Heart right ventricle (tissue), 16 donors: ENCODE measurements around the gene CTDSP1. TPM values are rescaled to one million over a fixed set of nuclear protein-coding genes. Genes with fewer than 3 reads are reported as not detected.

ENCODE experiments used
- ATAC-seq, 8 donors: fragments of 200-7000 bp; cut with Tn5 transposase; one replicate each; pipeline ENCODE4 v1.9.1; 2020; ENCODE audit warnings: mild to moderate bottlenecking in 8 of 8, moderate library complexity in 8 of 8, moderate number of reproducible peaks in 1 of 8
- DNase-seq, 2 donors: peaks; one replicate each; pipeline ENCODE4 v3.0.0-alpha.2; 2020
- H3K27ac ChIP-seq, 10 donors: fragments of 200-600 bp; sonication (generic) in 2 of 10; one replicate each; pipeline versions ENCODE4 v1.5.0 to v1.8.0; 2020 to 2022; ENCODE audit warnings: mild to moderate bottlenecking in 3 of 10
- H3K27me3 ChIP-seq, 7 donors: fragments of 200-600 bp; one replicate each; pipeline ENCODE4 v1.8.0; 2021 to 2022; ENCODE audit warnings: mild to moderate bottlenecking in 2 of 7
- H3K36me3 ChIP-seq, 9 donors: fragments of 200-600 bp; sonication (generic) in 1 of 9; one replicate each; pipeline versions ENCODE4 v1.5.0 to v1.8.0; 2020 to 2022; ENCODE audit warnings: mild to moderate bottlenecking in 2 of 9
- H3K4me1 ChIP-seq, 9 donors: fragments of 200-600 bp; sonication (generic) in 1 of 9; one replicate each; pipeline versions ENCODE4 v1.5.0 to v1.8.0; 2020 to 2022; ENCODE audit warnings: mild to moderate bottlenecking in 4 of 9
- H3K4me3 ChIP-seq, 10 donors: fragments of 200-600 bp; sonication (generic) in 2 of 10; one replicate each; pipeline versions ENCODE4 v1.5.0 to v1.8.0; 2020 to 2022; ENCODE audit warnings: mild to moderate bottlenecking in 7 of 10, moderate library complexity in 2 of 10
- H3K9me3 ChIP-seq, 11 donors: fragments of 200-600 bp in 10 of 11; sonication (generic) in 2 of 11; one replicate each; pipeline versions ENCODE4 v1.5.0 to v1.8.0; 2013 to 2022; ENCODE audit warnings: mild to moderate bottlenecking in 2 of 11, control low read depth in 1 of 11, moderate library complexity in 1 of 11
- WGBS, 2 donors: extraction: QIAGEN DNeasy Blood & Tissue Kit; methylation state at CpG; one replicate each; pipeline ENCODE4 v1.1.7; 2013; ENCODE audit warnings: inconsistent platforms in 1 of 2; 5-methylcytosine and 5-hydroxymethylcytosine counted together
- intact Hi-C, 10 donors: fragments of 100-400 bp; cut with DNase I; formaldehyde crosslinking; loops; one replicate each; pipeline versions ENCODE4 v1.11.1 to v1.14.2; 2022
- polyA plus RNA-seq, 2 donors: library from polyadenylated mRNA; stranded (reverse); fragments of 200-250 nt; gene quantifications; one replicate each; pipeline ENCODE4 v1.2.3, GENCODE V29; 2013
- total RNA-seq, 10 donors: library from RNA; stranded (reverse); fragmentation: NEBNext Ultra II Directional in 3 of 10; extraction: Animal tissue kit (Norgen Biotek cat#: 25700) in 3 of 10; gene quantifications; one replicate each; pipeline versions ENCODE4 v1.2.1 to v1.2.4, GENCODE V29; 2021 to 2023
- TF ChIP-seq, protein P1 (sequence below), 9 donors: fragments of 200-600 bp; sonication (generic) in 2 of 9; IDR thresholded peaks; one replicate each; pipeline versions ENCODE4 v1.5.0 to v1.8.0; 2021 to 2022; ENCODE audit warnings: antibody characterized with exemption in 9 of 9, mild to moderate bottlenecking in 5 of 9, moderate library complexity in 1 of 9
- donor health status: Arrhythmogenic right ventricular cardiomyopathy.
- donor health status: ischemic (EF 13 %, LVEDD 7.1; RV severe dilation, severe dysfunction).
- donor health status: healthy with polysubstance abuse.
- donor health status: DM: no; HTN: yes; CAD: no.
- donor health status: DM: no; HTN: no; CAD: no.
- donor health status: ischemic (EF 25% LVEDD 6.9; RV normal size, moderate dysfunction).
- donor health status: ischemic (EF 25% LVEDD 5.7; RV mildly dilated, moderate dysfunction).
- donor health status: healthy.
- donor health status: DM: yes; HTN: yes; CAD: no.
- donor health status: Ischemic cardiomyopathy.
- donor health status: ischemic (EF 35%, LVEDD 5.7; RV mildly dilated, moderate dysfunction).
- donor health status: nonischemic (EF 11% LVEDD 7.7; RV severe dilation, severe dysfunction).
- donor health status: DM: yes; HTN: yes; CAD: no.
- donor health status: PGD.
- donor health status: ischemic (EF 29% LVEDD 5.4; RV normal size, mild dysfunction).
- donor health status: nonischemic (EF 23%, LVEDD 6.1; RV moderate dilation, normal function).

Gene CTDSP1
- total and polyA plus RNA-seq, 12 donors, result 77.9 to 118 (median 89.5) TPM

DNA sequence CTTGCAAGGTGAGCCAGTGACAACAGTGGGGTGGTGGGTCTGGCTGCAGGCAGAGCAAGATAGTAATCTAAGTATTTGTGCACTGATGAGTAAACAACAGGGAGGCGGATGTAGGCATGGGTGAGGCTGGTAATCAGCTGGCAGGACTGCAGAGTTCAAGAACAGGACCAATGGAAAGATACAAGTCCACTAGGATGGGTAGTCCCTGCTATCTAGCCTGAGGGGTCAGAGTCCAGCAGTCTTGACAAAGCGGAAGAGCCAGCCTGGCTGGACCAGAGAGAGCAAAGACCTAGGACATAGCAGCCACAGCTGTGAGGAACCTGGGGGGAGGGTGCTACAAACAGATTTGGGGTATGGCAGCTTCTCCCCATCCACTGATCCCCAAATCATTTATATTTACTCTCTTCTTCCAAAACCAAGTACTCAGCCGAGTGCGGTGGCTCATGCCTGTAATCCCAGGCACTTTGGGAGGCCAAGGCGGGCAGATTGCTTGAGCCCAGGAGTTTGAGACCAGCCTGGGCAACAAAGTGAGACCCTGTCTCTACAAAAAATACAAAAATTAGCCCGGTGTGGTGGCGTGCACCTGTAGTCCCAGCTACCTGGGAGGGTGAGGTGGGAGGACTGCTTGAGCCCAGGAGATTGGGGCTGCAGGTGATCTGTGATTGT, 45.2 kb downstream of the CTDSP1 start:
- ATAC-seq, result no peak
- 97% methylated on average over 7 of the region's 7 CpGs for WGBS, 2 donors
- Histone ChIP-seq H3K36me3 (peaks cover 0 to 45% (median 0%) of the 10 kb centered on the region in 9 donors), H3K4me1 (no peaks in the 10 kb centered on the region), H3K27me3 (no peaks in the 10 kb centered on the region), H3K4me3 (no peak overlapping the region), H3K27ac (no peak overlapping the region), H3K9me3 (no peaks in the 10 kb centered on the region)
- DNase-seq, result no peak
- intact Hi-C loops, result no loop called here
- TF ChIP-seq, protein P1, sequence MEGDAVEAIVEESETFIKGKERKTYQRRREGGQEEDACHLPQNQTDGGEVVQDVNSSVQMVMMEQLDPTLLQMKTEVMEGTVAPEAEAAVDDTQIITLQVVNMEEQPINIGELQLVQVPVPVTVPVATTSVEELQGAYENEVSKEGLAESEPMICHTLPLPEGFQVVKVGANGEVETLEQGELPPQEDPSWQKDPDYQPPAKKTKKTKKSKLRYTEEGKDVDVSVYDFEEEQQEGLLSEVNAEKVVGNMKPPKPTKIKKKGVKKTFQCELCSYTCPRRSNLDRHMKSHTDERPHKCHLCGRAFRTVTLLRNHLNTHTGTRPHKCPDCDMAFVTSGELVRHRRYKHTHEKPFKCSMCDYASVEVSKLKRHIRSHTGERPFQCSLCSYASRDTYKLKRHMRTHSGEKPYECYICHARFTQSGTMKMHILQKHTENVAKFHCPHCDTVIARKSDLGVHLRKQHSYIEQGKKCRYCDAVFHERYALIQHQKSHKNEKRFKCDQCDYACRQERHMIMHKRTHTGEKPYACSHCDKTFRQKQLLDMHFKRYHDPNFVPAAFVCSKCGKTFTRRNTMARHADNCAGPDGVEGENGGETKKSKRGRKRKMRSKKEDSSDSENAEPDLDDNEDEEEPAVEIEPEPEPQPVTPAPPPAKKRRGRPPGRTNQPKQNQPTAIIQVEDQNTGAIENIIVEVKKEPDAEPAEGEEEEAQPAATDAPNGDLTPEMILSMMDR (IDR thresholded peaks at IDR 0.05), result no peak

DNA sequence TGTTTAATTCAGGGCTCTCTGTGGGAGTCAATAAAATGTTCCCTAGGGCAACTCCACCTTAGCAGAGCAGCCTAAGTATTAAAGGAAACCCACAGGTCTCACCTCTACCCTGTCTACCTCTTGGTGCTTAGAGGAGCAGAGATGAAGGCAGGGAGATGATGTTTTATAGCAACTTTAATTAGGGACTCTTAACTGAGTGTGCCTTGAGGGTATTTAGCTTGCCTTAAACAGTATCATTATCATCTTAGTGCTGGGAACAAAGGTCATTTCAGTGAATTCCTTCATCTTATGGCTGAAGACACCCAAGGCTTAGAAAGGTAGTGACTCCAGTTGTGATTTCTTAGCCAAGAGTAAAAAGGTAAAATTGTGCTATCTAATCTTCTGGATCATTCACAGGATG, 45.9 kb downstream of the CTDSP1 start:
- ATAC-seq (no peak), DNase-seq (no peak)
- Histone ChIP-seq H3K27ac (no peak overlapping the region), H3K27me3 (no peaks in the 10 kb centered on the region), H3K4me3 (no peak overlapping the region), H3K36me3 (peaks cover 0 to 52% (median 0%) of the 10 kb centered on the region in 9 donors), H3K9me3 (no peaks in the 10 kb centered on the region), H3K4me1 (no peaks in the 10 kb centered on the region)
- TF ChIP-seq, protein P1 (IDR thresholded peaks at IDR 0.05), result no peak
- intact Hi-C loops, result no loop called here

DNA sequence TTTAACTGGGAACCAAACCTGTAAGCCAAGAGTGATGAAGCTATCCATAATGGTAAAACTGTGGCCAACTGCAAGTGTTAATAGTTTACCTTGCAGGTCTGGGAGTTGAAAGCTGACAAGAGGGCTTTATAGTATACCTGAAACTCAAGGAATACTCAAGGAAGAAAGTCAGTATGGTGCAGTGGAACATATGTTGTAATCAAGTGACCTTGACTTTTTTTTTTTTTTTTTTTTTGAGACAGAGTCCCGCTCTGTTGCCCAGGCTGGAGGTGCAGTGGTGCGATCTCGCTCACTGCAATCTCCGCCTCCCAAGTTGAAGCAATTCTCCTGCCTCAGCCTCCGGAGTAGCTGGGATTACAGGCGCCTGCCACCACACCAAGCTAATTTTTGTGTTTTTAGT, 46.9 kb downstream of the CTDSP1 start:
- Histone ChIP-seq H3K4me1 (no peaks in the 10 kb centered on the region), H3K27ac (no peak overlapping the region), H3K27me3 (no peaks in the 10 kb centered on the region), H3K4me3 (no peak overlapping the region), H3K36me3 (peaks cover 0 to 59% (median 0%) of the 10 kb centered on the region in 9 donors), H3K9me3 (no peaks in the 10 kb centered on the region)
- TF ChIP-seq, protein P1 (IDR thresholded peaks at IDR 0.05), result no peak
- DNase-seq (no peak), ATAC-seq (no peak)
- intact Hi-C loops, result no loop called here
- 98 to 99% methylated on average over 6 of the region's 6 CpGs for WGBS, 2 donors

DNA sequence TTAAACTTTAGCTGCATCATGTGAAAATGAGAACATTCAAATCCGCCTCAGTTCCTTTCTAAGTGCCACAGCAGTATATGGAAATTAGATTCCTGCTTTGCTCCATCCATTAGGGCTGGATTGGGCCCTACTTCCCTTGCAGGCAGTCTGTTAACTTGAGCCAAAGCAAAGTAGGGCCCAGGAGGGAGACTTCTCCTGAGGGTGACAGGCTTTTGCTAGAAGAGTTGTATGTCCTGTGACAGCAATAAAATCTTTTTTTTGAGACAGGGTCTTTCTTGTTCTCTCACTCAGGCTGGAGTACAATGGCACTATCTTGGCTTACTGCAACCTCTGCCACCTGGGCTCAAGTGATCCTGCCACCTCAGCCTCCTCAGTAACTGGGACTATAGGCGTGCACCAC, 47.4 kb downstream of the CTDSP1 start:
- 95 to 100% methylated on average over 2 of the region's 2 CpGs for WGBS, 2 donors
- H3K36me3 ChIP-seq, result peaks cover 0 to 64% (median 0%) of the 10 kb centered on the region in 9 donors
- DNase-seq (no peak), ATAC-seq (no peak)
- H3K27me3 ChIP-seq, result no peaks in the 10 kb centered on the region
- intact Hi-C loops, result no loop called here
- no peak overlapping the region for H3K27ac ChIP-seq
- no peaks in the 10 kb centered on the region for H3K9me3 ChIP-seq
- H3K4me1 ChIP-seq, result no peaks in the 10 kb centered on the region
- H3K4me3 ChIP-seq, result no peak overlapping the region
- TF ChIP-seq, protein P1 (IDR thresholded peaks at IDR 0.05), result no peak
